T-helper 17 cell (primary cell): ENCODE results near the gene INPP5F. TPM values are rescaled to one million over a fixed set of nuclear protein-coding genes. Genes with fewer than 3 reads are reported as not detected.

ENCODE experiments used
- ATAC-seq: fragments of 150-1000 bp; cut with Tn5 transposase; 2 replicates; pipeline ENCODE4 v1.10.0; 2021; ENCODE audit warnings: mild to moderate bottlenecking, moderate library complexity
- DNase-seq, 3 donors: peaks; one replicate each; pipeline versions ENCODE4 v3.0.0 to v3.0.0-alpha.2; 2020 to 2021
- H3K9me3 ChIP-seq: one replicate; pipeline ENCODE4 v1.7.0; 2013; ENCODE audit warnings: low read length, mild to moderate bottlenecking; ENCODE audit not compliant: control insufficient read depth, poor library complexity, severe bottlenecking
- H3K27ac Mint-ChIP-seq: one replicate; pipeline ENCODE4 v1.8.0; 2022; ENCODE audit warnings: mild to moderate bottlenecking, moderate library complexity, mixed read lengths
- H3K27me3 Mint-ChIP-seq: one replicate; pipeline ENCODE4 v1.8.0; 2022; ENCODE audit warnings: mixed read lengths
- H3K36me3 Mint-ChIP-seq: one replicate; pipeline ENCODE4 v1.8.0; 2022; ENCODE audit warnings: low read depth, mixed read lengths
- H3K4me1 Mint-ChIP-seq: one replicate; pipeline ENCODE4 v1.8.0; 2022; ENCODE audit warnings: mild to moderate bottlenecking, mixed read lengths
- H3K4me3 Mint-ChIP-seq: one replicate; pipeline ENCODE4 v1.8.0; 2022; ENCODE audit warnings: mild to moderate bottlenecking, moderate library complexity, mixed read lengths
- total RNA-seq, 4 donors: library from RNA in 2 of 4; stranded (reverse) in 2 of 4; gene quantifications; one replicate each; pipeline ENCODE4 v1.2.3 and lab custom pipeline; 2022 to 2026

INPP5F gene
- total RNA-seq, 2 donors from 2014 or later: 10.4 to 11.9 TPM

DNA sequence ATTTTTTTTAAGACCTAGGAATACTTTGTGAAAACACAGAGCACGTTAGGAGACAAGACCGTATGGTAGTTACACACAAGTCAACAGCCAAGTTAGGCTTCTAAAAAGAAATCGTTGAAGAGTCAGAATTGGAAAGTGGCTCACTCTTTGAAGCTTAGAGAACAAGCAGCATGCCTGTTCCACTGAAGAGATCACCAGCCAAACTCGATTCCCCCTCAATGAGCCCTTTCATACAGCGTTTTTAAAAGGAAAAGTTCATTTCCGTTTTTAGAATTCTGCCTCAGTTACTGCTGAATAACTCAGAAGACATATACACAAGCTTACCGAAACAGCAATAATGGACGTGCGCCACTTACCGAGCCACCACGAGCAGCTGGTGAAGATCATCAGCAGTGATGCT, 105.8 kb downstream of the INPP5F start:
- no peak overlapping the region for H3K27ac Mint-ChIP-seq
- no peaks in the 10 kb centered on the region for H3K36me3 Mint-ChIP-seq
- no peaks in the 10 kb centered on the region for H3K27me3 Mint-ChIP-seq
- no peaks in the 10 kb centered on the region for H3K9me3 ChIP-seq
- ATAC-seq: no peak
- peaks cover 4% of the 10 kb centered on the region for H3K4me1 Mint-ChIP-seq
- H3K4me3 Mint-ChIP-seq: no peak overlapping the region
- DNase-seq: no peak

DNA sequence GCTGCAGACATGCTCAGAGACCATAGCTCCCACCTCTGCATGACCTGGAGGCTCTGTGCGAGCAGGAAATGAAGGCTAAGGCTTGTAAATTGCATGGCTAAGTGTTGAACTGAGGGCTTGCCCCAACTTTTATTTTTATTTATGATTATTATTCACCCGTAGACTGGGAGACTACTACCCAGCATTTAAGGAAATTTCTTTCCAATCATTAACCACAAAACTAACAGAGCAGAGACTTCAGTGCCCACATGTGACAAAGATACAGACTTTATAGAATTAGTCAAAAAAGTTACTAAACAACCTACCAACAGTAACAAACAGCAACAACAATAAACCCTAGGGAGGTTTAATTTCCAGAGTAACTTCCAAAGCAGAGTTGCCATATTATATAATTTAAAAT, 107.1 kb downstream of the INPP5F start:
- Mint-ChIP-seq H3K4me1 (peaks cover 6% of the 10 kb centered on the region), H3K27ac (peak overlapping the region; percentile 68), H3K36me3 (no peaks in the 10 kb centered on the region), H3K27me3 (no peaks in the 10 kb centered on the region), H3K4me3 (no peak overlapping the region)
- H3K9me3 ChIP-seq: no peaks in the 10 kb centered on the region
- DNase-seq (no peak), ATAC-seq (no peak)

DNA sequence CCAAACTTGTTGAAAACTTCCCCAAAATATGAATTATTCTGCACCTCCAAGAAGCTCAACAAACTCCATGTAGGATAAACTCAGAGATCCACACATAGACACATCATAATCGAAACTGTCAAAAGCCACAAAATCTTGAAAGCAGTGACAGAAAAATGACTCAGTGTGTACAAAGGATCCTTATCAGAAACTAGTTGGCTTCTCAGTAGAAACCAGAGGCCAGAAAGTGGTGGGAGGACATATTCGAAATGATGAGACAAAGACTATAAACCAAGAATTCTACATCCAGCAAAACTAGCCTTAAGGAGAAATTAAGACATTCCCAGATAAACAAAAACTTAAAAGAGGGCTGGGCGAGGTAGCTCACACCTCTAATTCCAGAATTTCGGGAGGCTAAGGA, 108.3 kb downstream of the INPP5F start:
- Mint-ChIP-seq H3K27me3 (no peaks in the 10 kb centered on the region), H3K4me3 (no peak overlapping the region), H3K36me3 (no peaks in the 10 kb centered on the region), H3K4me1 (peaks cover 6% of the 10 kb centered on the region), H3K27ac (peak overlapping the region; percentile 68)
- ATAC-seq (no peak), DNase-seq (no peak)
- no peaks in the 10 kb centered on the region for H3K9me3 ChIP-seq

DNA sequence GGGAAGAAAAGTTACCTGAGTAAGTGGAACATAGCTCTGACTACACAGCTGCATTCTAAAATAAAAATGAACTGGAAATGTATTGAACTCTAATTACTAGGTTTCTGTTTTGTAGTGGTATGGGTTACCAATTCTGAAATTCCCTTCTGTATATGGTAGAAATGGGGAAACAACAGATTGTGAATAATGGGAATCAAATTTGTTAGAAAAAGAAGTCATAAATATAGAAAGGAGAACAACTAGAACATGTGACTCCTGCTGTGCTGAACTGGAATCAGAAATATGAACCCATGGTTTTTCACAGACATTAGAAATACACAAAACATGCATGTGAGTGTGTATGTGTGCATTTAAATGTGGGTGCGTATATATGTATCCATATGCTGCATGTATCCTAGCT, 119.8 kb downstream of the INPP5F start:
- no peak for ATAC-seq
- H3K9me3 ChIP-seq: no peaks in the 10 kb centered on the region
- no peak overlapping the region for H3K4me3 Mint-ChIP-seq
- H3K4me1 Mint-ChIP-seq: peaks cover 4% of the 10 kb centered on the region
- peaks cover 11% of the 10 kb centered on the region for H3K36me3 Mint-ChIP-seq
- H3K27me3 Mint-ChIP-seq: no peaks in the 10 kb centered on the region
- no peak for DNase-seq
- peak overlapping the region; percentile 21 for H3K27ac Mint-ChIP-seq

DNA sequence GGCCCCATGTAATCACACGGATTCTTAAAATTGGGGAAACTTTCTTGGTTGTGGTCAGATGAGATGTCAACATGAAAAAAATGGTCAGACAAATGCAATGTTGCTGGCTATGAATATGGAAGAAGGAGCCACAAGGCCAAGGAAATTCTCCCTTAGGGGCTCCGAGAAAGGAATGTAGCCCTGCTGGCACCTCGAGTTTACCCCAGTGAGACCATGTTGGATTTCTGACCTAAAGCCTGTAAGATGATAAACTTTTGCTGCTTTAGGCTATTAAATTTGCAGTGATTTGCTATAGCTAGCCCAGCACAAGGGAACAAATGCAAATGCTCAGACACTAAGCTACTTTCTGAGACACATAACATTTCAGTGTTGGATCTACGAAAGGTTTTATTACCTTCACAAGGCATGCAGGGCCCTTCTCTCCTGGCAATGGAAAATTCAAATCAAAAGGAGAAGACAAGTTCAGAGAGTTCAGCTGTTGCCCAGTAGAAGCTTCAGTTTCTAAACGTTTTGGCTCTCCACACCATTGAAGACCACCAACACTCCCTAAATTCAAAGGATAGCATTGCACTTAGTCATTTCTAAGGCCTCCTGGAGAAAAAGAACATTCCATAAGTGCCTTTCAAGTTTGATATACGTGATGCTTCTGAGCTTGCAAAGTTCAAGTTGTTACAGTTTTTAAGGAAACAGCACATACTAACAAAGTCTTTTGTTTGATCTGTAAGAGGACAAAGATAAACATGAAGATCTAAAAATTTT, 123.4 kb downstream of the INPP5F start:
- Mint-ChIP-seq H3K4me3 (no peak overlapping the region), H3K4me1 (peaks cover 4% of the 10 kb centered on the region), H3K27me3 (no peaks in the 10 kb centered on the region), H3K27ac (no peak overlapping the region), H3K36me3 (peaks cover 5% of the 10 kb centered on the region)
- no peak for ATAC-seq
- no peak for DNase-seq
- no peaks in the 10 kb centered on the region for H3K9me3 ChIP-seq

- no peak overlapping the region for H3K4me3 Mint-ChIP-seq
These were observed 124.1 kb downstream of the INPP5F start for GRCh38 chr10:119849944-119850343.

DNA sequence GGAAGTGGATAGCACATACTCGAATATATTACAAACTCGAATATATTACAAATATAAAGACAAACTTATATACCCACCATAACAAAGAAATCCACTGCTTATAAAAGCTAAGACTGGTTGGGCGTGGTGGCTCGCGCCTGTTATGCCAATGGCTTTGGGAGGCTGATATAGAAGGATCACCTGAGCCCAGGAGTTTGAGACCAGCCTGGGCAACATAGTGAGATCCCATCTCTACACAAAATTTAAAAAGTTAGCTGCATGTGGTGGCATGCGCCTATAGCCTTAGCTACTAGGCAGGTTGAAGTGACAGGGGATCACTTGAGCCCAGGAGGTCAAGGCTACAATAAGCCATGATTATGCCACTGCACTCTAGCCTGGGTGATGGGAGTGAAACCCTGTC, 126.4 kb downstream of the INPP5F start:
- peaks cover 2% of the 10 kb centered on the region for H3K4me1 Mint-ChIP-seq
- no peaks in the 10 kb centered on the region for H3K9me3 ChIP-seq
- H3K27me3 Mint-ChIP-seq: no peaks in the 10 kb centered on the region
- H3K4me3 Mint-ChIP-seq: no peak overlapping the region
- ATAC-seq (no peak), DNase-seq (no peak)
- H3K27ac Mint-ChIP-seq: peak overlapping the region; percentile 34
- peaks cover 5% of the 10 kb centered on the region for H3K36me3 Mint-ChIP-seq

More at GRCh38 chr10:119849944-119850343, 124.1 kb downstream of the INPP5F start:
- no peaks in the 10 kb centered on the region for H3K27me3 Mint-ChIP-seq
- DNase-seq: no peak
- no peak overlapping the region for H3K27ac Mint-ChIP-seq
- H3K36me3 Mint-ChIP-seq: peaks cover 6% of the 10 kb centered on the region
- no peaks in the 10 kb centered on the region for H3K9me3 ChIP-seq
- ATAC-seq: no peak
- peaks cover 4% of the 10 kb centered on the region for H3K4me1 Mint-ChIP-seq

DNA sequence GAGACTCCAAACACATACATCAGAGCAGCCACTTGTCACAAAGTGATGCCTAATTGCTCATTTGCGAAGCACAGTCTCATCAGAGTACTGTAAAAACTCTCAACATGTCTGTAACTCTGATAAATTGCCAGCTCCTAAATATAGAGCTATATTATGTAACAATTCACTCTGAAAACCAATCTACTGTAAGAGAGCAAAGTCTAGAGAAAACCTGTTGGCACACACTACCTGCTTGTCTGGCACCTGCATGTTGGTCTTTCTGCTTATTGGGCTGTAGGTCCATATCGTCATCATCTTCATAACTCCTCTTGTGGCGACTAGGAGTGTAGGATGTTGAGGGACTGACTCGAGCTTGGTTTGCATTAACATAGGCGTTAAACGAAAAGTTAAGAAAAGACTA, 127.0 kb downstream of the INPP5F start:
- ATAC-seq (no peak), DNase-seq (no peak)
- Mint-ChIP-seq H3K4me1 (peaks cover 2% of the 10 kb centered on the region), H3K27me3 (no peaks in the 10 kb centered on the region), H3K4me3 (no peak overlapping the region), H3K27ac (peak overlapping the region; percentile 34), H3K36me3 (peaks cover 5% of the 10 kb centered on the region)
- no peaks in the 10 kb centered on the region for H3K9me3 ChIP-seq

DNA sequence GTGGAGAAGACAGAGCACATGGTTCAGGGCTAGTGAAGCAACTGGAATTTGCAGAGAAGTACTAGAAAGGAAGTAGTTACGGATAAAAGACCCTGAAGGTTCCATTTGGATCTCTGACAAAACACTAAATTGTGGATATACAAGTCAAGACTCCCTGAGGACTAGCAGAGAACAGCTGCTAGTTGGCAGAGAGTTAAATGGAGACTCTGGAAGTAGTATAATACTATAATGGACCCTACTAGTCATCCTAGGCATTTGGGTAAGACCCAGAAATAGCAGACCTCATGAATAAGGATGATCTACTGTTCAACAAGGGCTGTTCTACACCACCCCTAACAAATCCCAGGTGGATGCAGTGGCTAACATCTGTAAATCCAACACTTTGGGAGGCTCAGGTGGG, 127.7 kb downstream of the INPP5F start:
- no peak for ATAC-seq
- Mint-ChIP-seq H3K36me3 (peaks cover 5% of the 10 kb centered on the region), H3K27ac (peak overlapping the region; percentile 34), H3K4me3 (no peak overlapping the region), H3K4me1 (peaks cover 2% of the 10 kb centered on the region), H3K27me3 (no peaks in the 10 kb centered on the region)
- no peaks in the 10 kb centered on the region for H3K9me3 ChIP-seq
- DNase-seq: no peak

GRCh38 chr10:119858063-119858462, 132.2 kb downstream of the INPP5F start:
- Mint-ChIP-seq H3K4me3 (no peak overlapping the region), H3K27me3 (no peaks in the 10 kb centered on the region), H3K36me3 (peaks cover 7% of the 10 kb centered on the region), H3K27ac (no peak overlapping the region), H3K4me1 (peaks cover 19% of the 10 kb centered on the region)
- DNase-seq: no peak
- no peak for ATAC-seq
- no peaks in the 10 kb centered on the region for H3K9me3 ChIP-seq

DNA sequence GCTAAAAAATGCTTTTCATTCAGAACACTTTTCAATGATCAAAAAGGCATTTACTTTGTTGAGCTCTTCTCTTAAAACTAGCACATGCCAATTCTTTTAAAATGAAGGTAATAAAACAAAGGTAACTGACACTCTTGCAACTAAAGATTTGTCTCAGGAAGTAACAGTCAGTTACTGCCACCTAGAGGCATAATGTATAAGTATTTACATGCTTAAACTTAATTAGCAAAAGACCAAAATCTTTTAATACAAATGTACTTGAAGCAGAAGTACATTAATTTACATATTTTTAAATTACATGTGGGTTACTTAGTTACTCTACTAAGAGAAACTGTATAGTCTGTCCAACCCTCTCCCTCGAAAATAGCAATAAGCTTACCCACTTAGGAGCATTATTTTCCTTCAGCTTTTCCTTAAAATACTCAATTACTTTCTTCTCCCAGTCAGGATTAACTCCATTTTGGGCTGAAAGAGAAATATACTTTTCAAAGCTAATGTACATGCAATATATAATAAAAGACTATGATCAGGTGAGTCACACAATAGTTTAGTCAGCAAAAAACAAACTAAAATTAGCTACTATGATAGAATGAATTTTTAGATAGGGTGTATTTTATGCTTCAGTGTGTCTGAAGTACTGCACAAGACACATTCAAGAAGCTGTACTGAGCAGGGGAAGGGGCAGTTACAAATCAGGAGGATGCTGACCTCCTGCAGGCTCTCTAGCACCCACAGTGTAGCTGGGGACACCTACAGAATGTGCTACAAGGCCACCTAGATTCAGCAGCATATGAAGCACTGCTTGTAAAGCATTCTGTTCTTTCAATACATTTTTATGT, 133.8 kb downstream of the INPP5F start:
- Mint-ChIP-seq H3K27ac (peak overlapping the region; percentile 75), H3K27me3 (no peaks in the 10 kb centered on the region), H3K4me1 (peaks cover 19% of the 10 kb centered on the region), H3K36me3 (peaks cover 7% of the 10 kb centered on the region), H3K4me3 (no peak overlapping the region)
- ATAC-seq (peak; percentile 74), DNase-seq (no peak)
- H3K9me3 ChIP-seq: no peaks in the 10 kb centered on the region

DNA sequence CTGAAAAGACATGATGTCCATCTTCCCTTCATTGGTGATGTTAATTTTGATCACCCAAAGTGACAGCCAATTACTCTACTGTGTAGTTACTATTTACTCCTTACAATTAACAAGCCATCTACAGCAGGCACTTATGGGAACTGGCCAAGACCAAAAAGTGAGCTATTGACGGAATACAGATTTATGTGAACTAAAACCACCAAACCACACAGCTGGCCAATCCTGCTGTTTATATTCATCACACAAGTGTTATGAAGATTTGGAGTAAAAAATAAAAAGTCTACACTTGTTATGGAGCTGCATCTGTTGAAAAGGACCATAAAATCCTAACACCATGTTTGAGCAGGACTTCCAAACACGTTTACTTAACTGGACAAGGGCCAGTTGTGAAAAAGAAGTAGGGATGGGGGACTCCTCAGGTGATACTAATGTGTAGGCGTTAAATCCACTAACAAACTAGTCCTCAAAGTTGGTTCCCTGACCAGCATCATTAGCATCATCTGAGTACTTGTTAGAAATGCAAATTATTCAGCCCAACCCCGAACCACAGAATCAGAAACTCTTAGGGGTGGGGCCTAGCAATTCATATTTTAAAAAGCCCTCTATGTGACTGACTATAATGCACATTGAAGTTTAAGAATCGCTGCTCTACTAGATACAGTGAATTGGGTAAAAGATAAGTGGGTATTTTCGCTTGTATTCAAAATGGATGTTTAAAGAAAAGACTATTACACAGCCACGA, 135.2 kb downstream of the INPP5F start:
- ATAC-seq (no peak), DNase-seq (no peak)
- Mint-ChIP-seq H3K36me3 (peaks cover 5% of the 10 kb centered on the region), H3K27ac (no peak overlapping the region), H3K4me1 (peaks cover 20% of the 10 kb centered on the region), H3K4me3 (no peak overlapping the region), H3K27me3 (no peaks in the 10 kb centered on the region)
- H3K9me3 ChIP-seq: no peaks in the 10 kb centered on the region

GRCh38 chr10:119862524-119862923, 136.7 kb downstream of the INPP5F start:
- H3K9me3 ChIP-seq: no peaks in the 10 kb centered on the region
- Mint-ChIP-seq H3K27me3 (no peaks in the 10 kb centered on the region), H3K4me1 (peaks cover 26% of the 10 kb centered on the region), H3K4me3 (no peak overlapping the region), H3K27ac (peak overlapping the region; percentile 49), H3K36me3 (peaks cover 3% of the 10 kb centered on the region)
- DNase-seq (no peak), ATAC-seq (no peak)
